IMR-90 (cell line): ENCODE data around the gene IGLON5. TPM values are rescaled to one million over a fixed set of nuclear protein-coding genes. Genes with fewer than 3 reads are reported as not detected.
A peak's percentile ranks its signal among the peaks of the same experiment; 100 is the strongest.

Experiments used
- ATAC-seq: fragments of 200-7000 bp; cut with Tn5 transposase; 2 replicates; pipeline ENCODE4 v1.9.1; 2020; ENCODE audit warnings: low read depth, mild to moderate bottlenecking, moderate library complexity
- BruUV-seq: library from RNA; stranded (reverse); fragments of 400-500 nt; replicated peaks from 2 replicates; lab custom pipeline; 2021; lab: Mats Ljungman, UMichigan
- CTCF ChIA-PET: fragments of 300-600 bp; formaldehyde crosslinking; extraction: SDS; loops from one replicate; lab custom pipeline; 2021; ENCODE audit warnings: antibody characterized with exemption; lab: Yijun Ruan, JAX
- POLR2A ChIA-PET: fragments of 300-600 bp; sonication (Branson Sonifier 250); formaldehyde crosslinking; loops from one replicate; lab custom pipeline; 2022; ENCODE audit warnings: antibody characterized with exemption; ENCODE audit not compliant: unreplicated experiment; lab: Charles Lee
- DNase-seq: peaks from one replicate; pipeline ENCODE4 v3.0.0; 2013
- H2AFZ ChIP-seq: replicated peaks from 2 replicates; pipeline ENCODE3; 2013; ENCODE audit warnings: low read length, mild to moderate bottlenecking; ENCODE audit not compliant: poor library complexity
- H2AK5ac ChIP-seq: 2 replicates; pipeline ENCODE4 v1.6.1; 2013; ENCODE audit warnings: low read depth, low read length, inconsistent platforms
- H2AK9ac ChIP-seq: replicated peaks from 2 replicates; pipeline ENCODE3; 2013; ENCODE audit warnings: mild to moderate bottlenecking, low read depth, low read length, moderate library complexity; ENCODE audit not compliant: poor library complexity
- H2BK120ac ChIP-seq: 2 replicates; pipeline ENCODE4 v1.6.1; 2013; ENCODE audit warnings: low read depth, low read length, inconsistent platforms
- H2BK15ac ChIP-seq: 3 replicates; pipeline ENCODE4 v1.6.1; 2013; ENCODE audit warnings: low read depth, low read length, inconsistent platforms
- H2BK20ac ChIP-seq: 2 replicates; pipeline ENCODE4 v1.6.1; 2013; ENCODE audit warnings: low read depth, mild to moderate bottlenecking, inconsistent platforms, low read length, moderate library complexity
- H2BK5ac ChIP-seq: 2 replicates; pipeline ENCODE4 v1.6.1; 2013; ENCODE audit warnings: mild to moderate bottlenecking, low read depth, low read length, inconsistent platforms; ENCODE audit not compliant: poor library complexity, severe bottlenecking
- H3K14ac ChIP-seq: replicated peaks from 2 replicates; pipeline ENCODE4 v1.6.1; 2013; ENCODE audit warnings: low read depth, low read length, inconsistent platforms
- H3K18ac ChIP-seq: 2 replicates; pipeline ENCODE4 v1.6.1; 2013; ENCODE audit warnings: low read depth, low read length, control low read depth
- H3K23ac ChIP-seq: 2 replicates; pipeline ENCODE4 v1.6.1; 2013; ENCODE audit warnings: low read depth, low read length, inconsistent platforms
- H3K27ac ChIP-seq: 2 replicates; pipeline ENCODE4 v1.5.1; 2013; ENCODE audit warnings: mild to moderate bottlenecking, control low read depth, low read length; ENCODE audit not compliant: insufficient read depth
- H3K27me3 ChIP-seq: 2 replicates; pipeline ENCODE4 v1.6.1; 2013; ENCODE audit warnings: low read length; ENCODE audit not compliant: control insufficient read depth, insufficient read depth
- H3K36me3 ChIP-seq: 2 replicates; pipeline ENCODE4 v1.6.1; 2013; ENCODE audit warnings: low read length, mixed read lengths; ENCODE audit not compliant: control insufficient read depth, insufficient read depth
- H3K4ac ChIP-seq: 2 replicates; pipeline ENCODE4 v1.6.1; 2013; ENCODE audit warnings: low read depth, low read length, inconsistent platforms
- H3K4me1 ChIP-seq: 2 replicates; pipeline ENCODE4 v1.6.1; 2013; ENCODE audit warnings: low read length, mixed read lengths; ENCODE audit not compliant: control insufficient read depth, insufficient read depth
- H3K4me2 ChIP-seq: 2 replicates; pipeline ENCODE4 v1.6.1; 2013; ENCODE audit warnings: low read depth, mild to moderate bottlenecking, control low read depth, low read length, moderate library complexity
- H3K4me3 ChIP-seq: 2 replicates; pipeline ENCODE4 v1.5.1; 2013; ENCODE audit warnings: low read depth, mild to moderate bottlenecking, control low read depth, low read length, moderate library complexity; ENCODE audit not compliant: insufficient read depth
- H3K56ac ChIP-seq: 2 replicates; pipeline ENCODE4 v1.6.1; 2013; ENCODE audit warnings: low read length, inconsistent platforms; ENCODE audit not compliant: insufficient read depth; ENCODE audit errors: extremely low read depth
- H3K79me1 ChIP-seq, 2 experiments: 2 replicates each; pipeline ENCODE4 v1.6.1; 2013; ENCODE audit warnings: low read length in 2 of 2, inconsistent platforms in 1 of 2, low read depth in 1 of 2
- H3K9ac ChIP-seq: 2 replicates; pipeline ENCODE4 v1.6.1; 2013; ENCODE audit warnings: low read depth, low read length, control low read depth
- H3K9me1 ChIP-seq: 2 replicates; pipeline ENCODE4 v1.6.1; 2013; ENCODE audit warnings: low read length, inconsistent platforms; ENCODE audit not compliant: insufficient read depth
- H3K9me3 ChIP-seq: 2 replicates; pipeline ENCODE4 v1.6.1; 2013; ENCODE audit warnings: low read length; ENCODE audit not compliant: control insufficient read depth, insufficient read depth
- H4K20me1 ChIP-seq: 2 replicates; pipeline ENCODE4 v1.6.1; 2013; ENCODE audit warnings: low read length, inconsistent platforms; ENCODE audit not compliant: insufficient read depth
- H4K5ac ChIP-seq: 2 replicates; pipeline ENCODE4 v1.6.1; 2013; ENCODE audit warnings: mild to moderate bottlenecking, low read depth, low read length, control low read depth
- H4K8ac ChIP-seq, 2 experiments: 2 replicates each; pipeline ENCODE4 v1.6.1; 2013; ENCODE audit warnings: low read depth in 2 of 2, low read length in 2 of 2, control low read depth in 1 of 2, inconsistent platforms in 1 of 2
- H4K91ac ChIP-seq: 2 replicates; pipeline ENCODE4 v1.6.1; 2013; ENCODE audit warnings: low read depth, low read length, inconsistent platforms; ENCODE audit not compliant: insufficient read depth
- BHLHE40 ChIP-seq: fragments of 150-350 bp; IDR thresholded peaks from 2 replicates; pipeline ENCODE4 v1.6.1; 2016; ENCODE audit warnings: mild to moderate bottlenecking, low read depth, low read length
- CEBPB ChIP-seq: IDR thresholded peaks from 2 replicates; pipeline ENCODE4 v1.6.1; 2012; ENCODE audit warnings: low read depth, low read length, improper control_type of control experiment
- MAZ ChIP-seq: IDR thresholded peaks from 2 replicates; pipeline ENCODE4 v1.6.1; 2012; ENCODE audit warnings: low read depth, mild to moderate bottlenecking, low read length, improper control_type of control experiment, moderate library complexity, borderline replicate concordance
- POLR2A ChIP-seq: IDR thresholded peaks from 2 replicates; pipeline ENCODE4 v1.6.1; 2012; ENCODE audit warnings: mild to moderate bottlenecking, low read depth, low read length
- RFX5 ChIP-seq: IDR thresholded peaks from 2 replicates; pipeline ENCODE4 v1.8.0; 2012; ENCODE audit warnings: low read depth, mild to moderate bottlenecking, low read length, moderate library complexity
- WGBS, 2 experiments: methylation state at CpG; one replicate each; pipeline versions ENCODE4 v1.1.5 to v1.1.7; 2013; ENCODE audit warnings: missing lambda C conversion rate in 2 of 2; ENCODE audit not compliant: insufficient read length in 1 of 2; ENCODE audit errors: extremely low coverage in 2 of 2; 5-methylcytosine and 5-hydroxymethylcytosine counted together
- dilution Hi-C: fragments of 300-500 bp; cut with HindIII; formaldehyde crosslinking; loops from one replicate; pipeline ENCODE4 v1.14.3; 2018; ENCODE audit warnings: low sequenced_read_pairs; ENCODE audit not compliant: unreplicated experiment
- in situ Hi-C: fragments of 300-500 bp; cut with MboI; formaldehyde crosslinking; loops from 3 replicates; pipeline ENCODE4 v1.14.3; 2019; ENCODE audit warnings: low sequenced_read_pairs, inconsistent platforms, mixed read lengths
- intact Hi-C: fragments of 100-400 bp; cut with micrococcal nuclease; formaldehyde crosslinking; loops from 2 replicates; pipeline ENCODE4 v1.10.0; 2022
- polyA plus RNA-seq, 3 experiments: library from polyadenylated mRNA; depleted of rRNA; stranded (reverse); fragments of >200 nt; gene quantifications; 2 replicates each; pipeline ENCODE4 v1.2.3, GENCODE V29; 2012; ENCODE audit warnings: low replicate concordance in 1 of 3
- total RNA-seq: library from RNA; depleted of rRNA; stranded (reverse); fragments of >200 nt; gene quantifications from 2 replicates; pipeline ENCODE4 v1.2.3, GENCODE V29; 2012
- TF ChIP-seq, protein P1 (sequence below): fragments of 150-350 bp; IDR thresholded peaks from 2 replicates; pipeline ENCODE4 v1.6.1; 2017; ENCODE audit warnings: mild to moderate bottlenecking, antibody characterized with exemption, low read length, low read depth
- TF ChIP-seq, protein P2 (sequence below): fragments of 150-350 bp; IDR thresholded peaks from 2 replicates; pipeline ENCODE4 v1.6.1; 2016; ENCODE audit warnings: low read depth, mild to moderate bottlenecking, low read length, moderate library complexity, borderline replicate concordance

The IGLON5 gene
- total and polyA plus RNA-seq, 2 of the 4 experiments (the other 2 are of a cell fraction) = not detected

DNA sequence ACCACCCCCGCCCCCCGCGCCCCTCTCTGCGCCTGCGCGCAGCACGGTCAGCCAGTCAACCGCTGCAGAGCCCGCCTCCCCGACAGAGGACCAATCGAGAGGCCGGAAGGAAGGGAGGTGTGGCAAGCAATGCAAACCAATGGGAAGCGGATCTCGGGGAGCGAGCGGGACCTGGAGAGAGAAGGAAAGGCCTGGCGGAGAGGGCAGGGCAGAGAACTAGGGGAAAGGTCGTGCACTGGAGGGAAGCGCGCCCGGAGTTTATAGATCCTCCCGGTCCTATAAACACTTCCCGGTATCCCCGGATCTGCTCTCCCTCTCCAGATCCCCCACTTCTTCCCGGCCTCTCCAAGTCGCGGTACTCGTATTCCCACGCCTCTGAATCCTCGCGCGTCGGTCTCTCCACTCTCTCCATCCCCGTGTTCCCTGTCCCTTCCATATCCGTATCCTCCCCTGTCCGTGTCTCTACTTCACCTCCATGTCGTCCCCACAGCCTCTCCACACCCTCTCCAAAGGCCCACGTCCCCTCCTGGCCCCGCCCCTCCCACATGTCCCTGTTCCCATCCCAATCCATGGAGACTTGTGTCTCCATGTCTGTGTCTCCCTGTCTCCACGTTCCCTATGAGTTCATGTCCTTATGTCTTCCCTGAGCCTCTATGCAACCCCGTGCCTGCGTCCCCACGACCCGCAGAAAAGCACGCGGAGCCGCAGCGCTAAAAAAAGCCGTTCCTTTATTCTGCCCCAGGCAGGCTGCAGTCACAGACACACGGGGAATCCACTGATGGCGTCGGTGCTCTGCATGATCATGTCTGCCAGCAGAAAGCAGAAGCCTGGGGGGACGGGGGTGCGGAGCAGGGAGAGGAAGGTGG is 55.2 kb downstream of the IGLON5 start:
- ChIA-PET POLR2A (interaction anchor here (1.1 kb wide), 1 partner anchor 27 kb away, joined by 3 read pairs; no protein-coding TSS in a partner anchor), CTCF (no interaction called here)
- dilution Hi-C loops = no loop called here
- Histone ChIP-seq H2AFZ (peak overlapping the region; percentile 100), H3K27ac (peak overlapping the region; percentile 77), H3K18ac (peak overlapping the region; percentile 37), H4K5ac (peak overlapping the region; percentile 43), H3K27me3 (no peaks in the 10 kb centered on the region), H3K4me1 (peaks cover 16% of the 10 kb centered on the region), H2BK5ac (peak overlapping the region; percentile 49), H2AK9ac (peak overlapping the region; percentile 98), H2BK20ac (no peak overlapping the region), H3K9me1 (peaks cover 15% of the 10 kb centered on the region), H3K4me3 (peak overlapping the region; percentile 84), H3K23ac (peak overlapping the region; percentile 70), H3K4ac (peak overlapping the region; percentile 85), H2BK15ac (no peak overlapping the region), H4K91ac (peak overlapping the region; percentile 69), H3K36me3 (no peaks in the 10 kb centered on the region), H3K56ac (peak overlapping the region; percentile 81), H3K9me3 (no peaks in the 10 kb centered on the region), H4K20me1 (no peaks in the 10 kb centered on the region), H3K9ac (peak overlapping the region; percentile 52), H3K14ac (peak overlapping the region; percentile 80), H4K8ac (peak overlapping the region; percentile 77 to 80), H3K4me2 (peak overlapping the region; percentile 85), H2AK5ac (peak overlapping the region; percentile 79), H2BK120ac (peak overlapping the region; percentile 54), H3K79me1 (peaks cover 12 to 47% of the 10 kb centered on the region in 2 experiments; a peak in 3 of 4 replicates)
- 0% methylated on average over 24 of the region's 54 CpGs; no CpG with 5 or more reads in 1 of the 2 experiments for WGBS, 2 experiments
- TF ChIP-seq RFX5 (no peak), POLR2A (peak; percentile 41; the same call in 1 of the 2 replicates), BHLHE40 (no peak), CEBPB (peak; percentile 52; the same call in 1 of the 2 replicates), MAZ (peak; percentile 47; the same call in 1 of the 2 replicates)
- TF ChIP-seq, protein P1, sequence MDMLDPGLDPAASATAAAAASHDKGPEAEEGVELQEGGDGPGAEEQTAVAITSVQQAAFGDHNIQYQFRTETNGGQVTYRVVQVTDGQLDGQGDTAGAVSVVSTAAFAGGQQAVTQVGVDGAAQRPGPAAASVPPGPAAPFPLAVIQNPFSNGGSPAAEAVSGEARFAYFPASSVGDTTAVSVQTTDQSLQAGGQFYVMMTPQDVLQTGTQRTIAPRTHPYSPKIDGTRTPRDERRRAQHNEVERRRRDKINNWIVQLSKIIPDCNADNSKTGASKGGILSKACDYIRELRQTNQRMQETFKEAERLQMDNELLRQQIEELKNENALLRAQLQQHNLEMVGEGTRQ = no peak
- TF ChIP-seq, protein P2, sequence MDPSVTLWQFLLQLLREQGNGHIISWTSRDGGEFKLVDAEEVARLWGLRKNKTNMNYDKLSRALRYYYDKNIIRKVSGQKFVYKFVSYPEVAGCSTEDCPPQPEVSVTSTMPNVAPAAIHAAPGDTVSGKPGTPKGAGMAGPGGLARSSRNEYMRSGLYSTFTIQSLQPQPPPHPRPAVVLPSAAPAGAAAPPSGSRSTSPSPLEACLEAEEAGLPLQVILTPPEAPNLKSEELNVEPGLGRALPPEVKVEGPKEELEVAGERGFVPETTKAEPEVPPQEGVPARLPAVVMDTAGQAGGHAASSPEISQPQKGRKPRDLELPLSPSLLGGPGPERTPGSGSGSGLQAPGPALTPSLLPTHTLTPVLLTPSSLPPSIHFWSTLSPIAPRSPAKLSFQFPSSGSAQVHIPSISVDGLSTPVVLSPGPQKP = no peak
- DNase-seq = peak; percentile 96
- BruUV-seq = no TSS peak
- intact Hi-C loops = loop anchor here (1.0 kb wide), 2 partner anchors 27 to 28 kb away; no protein-coding TSS in a partner anchor
- ATAC-seq = peak; percentile 71
- in situ Hi-C loops = no loop called here
